Measurements from ENCODE around the gene BMERB1.
"Not testable (repeated sequence)": the region's sequence is repeated elsewhere in the genome, so short reads cannot be mapped to it uniquely, and the experiment has no call there.

The BMERB1 gene

DNA sequence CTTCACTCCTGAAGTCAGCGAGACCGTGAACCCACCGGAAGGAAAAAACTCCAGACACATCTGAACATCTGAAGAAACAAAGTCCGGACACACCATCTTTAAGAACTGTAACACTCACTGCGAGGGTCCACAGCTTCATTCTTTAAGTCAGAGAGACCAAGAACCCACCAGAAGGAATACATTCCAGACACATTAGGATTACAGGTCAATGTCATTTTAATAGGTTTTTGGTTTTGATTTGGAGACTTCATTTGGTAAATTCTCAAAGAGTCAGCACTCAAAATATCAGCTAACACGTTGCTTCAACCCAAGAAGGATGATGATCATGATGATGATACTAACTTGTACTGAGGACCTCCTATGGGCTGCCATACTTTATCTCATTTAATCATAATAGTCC, 7.6 kb upstream of the BMERB1 start:
- DNase-seq, result no peak

DNA sequence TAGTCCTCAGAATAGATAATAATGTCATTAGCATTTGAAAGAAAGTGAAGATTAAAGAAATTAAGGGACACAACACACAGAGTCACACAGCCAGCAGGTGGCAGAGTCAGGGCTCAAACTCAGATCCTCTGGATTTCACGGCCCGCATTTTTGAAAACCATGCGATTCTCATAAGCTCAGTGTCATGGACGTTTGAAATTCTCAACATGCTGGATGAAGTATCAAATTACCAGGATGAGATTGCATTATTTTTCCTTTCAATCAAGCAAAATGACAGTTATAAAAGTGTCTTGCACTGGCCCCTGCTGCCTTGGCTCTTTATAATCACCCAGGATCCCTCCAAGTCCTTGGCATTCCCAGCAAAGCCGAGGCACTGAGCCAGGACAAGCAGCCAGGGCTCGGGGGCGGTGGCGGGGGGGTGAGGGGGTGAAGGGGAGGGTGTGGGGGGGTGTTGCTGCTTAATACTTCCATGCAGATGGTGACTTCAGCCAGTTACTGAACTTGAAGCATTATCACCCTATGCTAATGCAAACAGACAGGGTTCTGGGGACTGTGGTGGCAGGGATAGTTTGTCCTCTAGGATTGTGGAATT, 6.6 kb upstream of the BMERB1 start:
- peak; percentile 64 to 71 for DNase-seq

DNA sequence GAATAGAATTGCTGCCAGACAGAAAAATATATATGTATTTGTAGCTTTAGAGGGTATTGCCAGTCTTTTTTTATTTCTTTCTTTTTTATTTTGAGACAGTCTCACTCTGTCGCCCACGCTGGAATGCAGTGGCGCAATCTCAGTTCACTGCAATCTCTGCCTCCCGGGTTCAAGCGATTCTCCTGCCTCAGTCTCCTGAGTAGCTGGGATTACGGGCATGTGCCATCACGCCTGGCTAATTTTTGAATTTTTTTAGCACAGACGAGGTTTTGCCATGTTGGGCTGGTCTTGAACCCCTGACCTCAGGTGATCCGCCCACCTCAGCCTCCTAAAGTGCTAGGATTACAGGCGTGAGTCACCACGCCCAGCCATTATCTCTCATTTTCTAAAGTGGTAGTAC, 3.5 kb upstream of the BMERB1 start:
- not testable (repeated sequence) for DNase-seq

DNA sequence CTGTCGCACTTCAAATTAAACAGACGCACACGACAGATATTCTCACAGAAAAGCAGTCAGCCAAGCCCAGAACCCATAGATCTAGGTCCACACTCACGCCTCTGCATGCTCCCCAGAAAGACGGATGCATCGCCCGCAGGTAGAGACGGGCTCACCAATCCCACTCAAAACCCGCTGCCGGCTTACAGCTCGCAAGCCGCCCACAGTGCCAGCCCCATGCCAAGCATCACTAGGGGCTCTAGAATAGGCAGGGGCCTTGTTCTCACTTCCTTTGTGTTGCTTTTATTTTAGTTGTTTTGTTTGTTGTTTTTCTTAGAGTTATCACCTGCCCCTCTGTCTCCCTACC, 336 bp upstream of the BMERB1 start:
- no peak for DNase-seq

DNA sequence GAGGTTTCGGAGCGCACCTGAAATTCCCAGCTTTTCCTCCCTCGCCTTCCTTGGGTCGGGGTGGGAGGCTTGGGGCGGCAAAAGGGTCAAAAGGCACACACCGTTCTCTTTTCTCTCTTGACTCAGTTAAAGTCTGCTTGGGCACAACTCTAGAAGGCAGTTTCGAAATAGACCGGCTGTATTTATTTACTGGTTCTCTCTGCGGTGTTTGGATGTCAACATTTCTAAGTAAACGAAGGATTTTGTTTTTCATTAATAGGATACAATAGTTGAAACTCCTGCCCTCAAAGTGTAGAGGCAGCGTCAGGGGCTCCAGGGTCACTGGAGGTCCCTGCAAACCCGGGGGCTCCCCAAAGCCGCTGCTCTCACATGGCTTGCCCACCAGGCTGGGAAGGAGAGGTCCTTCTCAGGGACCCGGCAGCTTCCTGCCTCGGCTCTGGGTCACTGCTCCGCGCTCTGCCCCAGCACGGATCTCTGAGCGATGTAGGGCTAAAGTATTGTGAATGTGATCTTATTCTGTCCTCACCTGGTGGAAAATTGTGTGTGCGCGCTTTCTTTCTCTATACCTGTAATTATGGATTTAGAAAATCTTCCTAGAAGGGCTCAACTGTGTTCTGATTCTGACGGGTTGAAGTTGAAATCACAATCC, 952 bp downstream of the BMERB1 start:
- no peak for DNase-seq

DNA sequence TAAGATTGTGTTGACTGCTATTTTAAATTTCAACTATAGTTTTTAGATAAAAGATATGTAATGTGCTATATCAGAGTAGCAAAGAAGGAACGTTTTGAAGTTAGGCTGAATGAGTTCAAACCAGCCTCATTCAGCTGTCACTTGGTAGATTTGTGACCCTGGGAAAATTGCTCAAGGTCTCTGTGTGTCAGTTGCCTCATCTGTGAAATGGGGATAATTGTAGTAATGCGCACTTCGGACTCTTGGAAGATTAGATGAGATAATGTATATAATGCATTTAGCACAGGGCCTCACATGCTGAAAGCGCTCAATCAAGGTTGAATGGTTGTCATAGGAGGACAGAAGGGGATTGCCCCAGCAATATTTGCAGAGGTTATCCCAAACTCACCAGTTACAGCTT, 4.7 kb downstream of the BMERB1 start:
- no peak for DNase-seq

DNA sequence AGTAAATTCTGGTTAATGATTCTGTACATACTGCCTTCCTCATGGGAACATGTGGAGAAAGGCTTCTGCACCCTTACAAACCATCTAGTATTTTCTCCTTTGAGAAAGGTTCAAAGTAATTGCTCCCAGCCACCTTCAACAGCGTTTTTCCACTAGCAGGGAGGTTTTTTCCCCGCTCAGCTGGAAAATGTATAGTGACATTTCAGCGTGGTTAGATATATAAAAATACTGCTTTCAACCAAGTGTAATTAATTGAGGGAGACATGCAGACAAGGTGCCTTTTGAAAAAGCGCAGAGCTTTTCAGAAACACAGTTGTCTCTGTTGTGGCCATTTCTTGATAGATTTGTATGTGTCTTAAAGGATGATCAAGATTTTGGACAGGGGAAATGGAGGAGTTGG, 5.1 kb downstream of the BMERB1 start:
- no peak for DNase-seq

DNA sequence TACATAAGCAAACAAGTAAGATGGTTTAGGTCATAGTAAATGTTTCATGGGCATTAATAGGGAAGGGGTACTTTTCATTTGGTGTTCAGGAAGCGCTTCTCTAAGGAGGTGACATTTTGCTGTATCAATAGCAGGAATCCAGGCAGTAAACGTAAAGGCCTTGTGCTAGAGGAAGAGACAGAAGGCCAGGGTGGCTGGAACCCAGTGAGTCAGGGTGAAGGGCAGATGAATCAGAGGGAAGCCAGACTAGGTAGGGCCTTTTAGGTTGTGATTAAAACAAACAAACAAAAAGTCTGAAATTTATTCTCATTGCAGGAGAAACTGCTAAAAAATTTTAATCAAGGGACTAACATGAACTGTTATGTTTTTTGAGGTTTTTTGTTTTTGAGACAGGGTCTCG, 6.5 kb downstream of the BMERB1 start:
- no peak for DNase-seq

DNA sequence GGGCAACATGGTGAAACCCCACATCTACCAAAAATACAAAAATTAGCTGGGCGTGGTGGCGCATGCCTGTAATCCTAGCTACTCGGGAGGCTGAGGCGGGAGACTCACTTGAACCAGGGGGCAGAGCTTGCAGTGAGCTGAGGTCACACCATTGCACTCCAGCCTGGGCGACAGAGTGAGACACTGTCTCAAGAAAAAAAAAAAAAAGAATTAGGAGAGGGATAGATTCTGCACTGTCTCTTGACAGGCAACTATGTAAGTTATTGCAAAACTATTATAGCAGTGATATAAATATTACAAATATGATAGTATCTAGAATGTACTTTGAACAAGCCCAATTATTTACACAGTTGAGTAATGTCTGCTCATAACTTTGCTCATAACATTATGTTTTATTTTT, 7.8 kb downstream of the BMERB1 start:
- not testable (repeated sequence) for DNase-seq

DNA sequence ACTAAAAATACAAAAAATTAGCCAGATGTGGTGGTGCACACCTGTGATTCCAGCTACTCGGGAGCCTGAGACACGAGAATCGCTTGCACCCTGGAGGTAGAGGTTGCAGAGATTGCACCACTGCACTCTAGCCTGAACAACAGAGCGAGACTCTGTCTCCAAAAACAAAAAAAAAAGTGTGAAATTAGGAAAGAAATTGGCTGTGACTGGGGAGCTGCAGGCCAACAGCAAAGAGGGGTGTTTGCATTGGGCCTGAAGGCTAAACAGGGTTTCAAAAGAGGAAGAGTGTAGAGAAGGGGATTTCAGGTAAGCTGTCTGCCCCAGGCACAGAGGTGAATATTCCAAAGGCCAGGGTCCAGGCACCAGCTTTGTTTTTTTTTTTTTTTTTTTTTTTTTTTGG, 9.4 kb downstream of the BMERB1 start:
- DNase-seq, result no peak

DNA sequence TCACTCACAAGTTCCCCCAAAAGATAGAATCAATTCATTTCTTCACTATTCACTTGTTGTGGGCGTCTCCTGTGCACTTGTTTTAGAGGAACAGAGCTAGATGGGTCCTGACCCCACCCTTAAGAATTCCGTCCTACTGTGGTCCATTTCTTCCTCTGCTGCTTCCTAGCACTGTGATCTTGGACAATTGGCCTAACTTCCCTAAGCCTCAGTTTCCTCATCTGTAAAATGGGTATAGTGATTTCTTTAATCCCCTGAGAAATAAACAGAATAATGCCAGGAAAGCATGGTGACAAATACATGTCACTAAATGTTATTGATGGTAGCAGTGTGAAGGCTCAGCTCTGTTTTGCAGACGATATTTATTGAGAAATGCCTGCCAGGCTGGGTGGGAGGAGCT, 9.9 kb downstream of the BMERB1 start:
- DNase-seq, result no peak

DNA sequence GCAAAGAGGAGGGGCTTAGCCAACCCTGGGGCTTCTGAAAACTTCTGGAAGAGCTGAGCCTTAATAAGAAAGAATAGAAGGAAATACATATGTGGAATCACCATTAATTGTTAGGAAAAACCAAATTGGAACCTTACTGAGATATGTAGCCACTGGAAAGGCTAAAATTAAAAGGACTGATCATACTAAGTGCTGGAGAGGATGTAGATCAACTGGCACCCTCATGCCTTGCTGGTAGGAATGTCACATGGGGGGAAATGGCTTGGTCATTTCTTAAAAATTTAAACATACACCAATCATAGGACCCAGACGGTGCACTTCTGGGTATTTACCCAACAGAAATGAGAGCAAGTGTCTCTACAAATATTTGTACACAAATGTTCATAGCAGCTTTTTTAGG, 11.1 kb downstream of the BMERB1 start:
- no peak for DNase-seq

DNA sequence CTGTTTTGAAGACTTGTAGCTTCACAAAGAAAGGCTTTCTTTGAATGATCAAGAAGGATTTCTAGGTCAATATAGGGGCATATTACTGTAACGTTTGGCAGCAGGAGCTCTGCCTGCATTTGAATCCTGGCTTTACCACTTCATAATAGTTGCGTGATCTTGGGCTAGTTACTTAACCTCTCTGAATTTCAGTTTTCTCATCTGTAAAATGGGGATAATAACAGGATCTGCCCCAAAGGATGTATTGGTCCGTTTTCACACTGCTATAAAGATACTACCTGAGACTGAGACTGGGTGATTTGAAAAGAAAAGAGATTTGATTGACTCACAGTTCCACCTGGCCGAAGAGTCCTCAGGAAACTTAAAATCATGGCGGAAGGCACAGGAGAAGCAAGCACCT, 12.5 kb downstream of the BMERB1 start:
- DNase-seq, result no peak

DNA sequence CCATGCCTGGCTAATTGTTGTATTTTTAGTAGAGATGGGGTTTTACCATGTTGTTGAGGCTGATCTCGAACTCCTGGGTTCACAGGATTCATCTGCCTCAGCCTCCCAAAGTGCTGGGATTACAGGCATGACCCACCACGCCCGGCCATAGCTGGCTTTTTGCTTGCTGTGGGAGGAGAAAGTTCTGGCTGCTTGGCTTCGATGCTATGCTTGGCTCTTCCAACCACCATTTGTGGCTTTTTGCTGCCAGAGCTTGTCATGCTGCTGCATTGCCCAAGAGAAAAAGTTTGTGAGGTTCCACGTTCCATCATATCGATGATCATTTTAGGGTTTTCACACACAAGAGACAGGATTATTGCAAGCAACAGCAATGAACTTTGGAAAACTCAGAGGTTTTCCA, 16.2 kb downstream of the BMERB1 start:
- DNase-seq, result no peak

DNA sequence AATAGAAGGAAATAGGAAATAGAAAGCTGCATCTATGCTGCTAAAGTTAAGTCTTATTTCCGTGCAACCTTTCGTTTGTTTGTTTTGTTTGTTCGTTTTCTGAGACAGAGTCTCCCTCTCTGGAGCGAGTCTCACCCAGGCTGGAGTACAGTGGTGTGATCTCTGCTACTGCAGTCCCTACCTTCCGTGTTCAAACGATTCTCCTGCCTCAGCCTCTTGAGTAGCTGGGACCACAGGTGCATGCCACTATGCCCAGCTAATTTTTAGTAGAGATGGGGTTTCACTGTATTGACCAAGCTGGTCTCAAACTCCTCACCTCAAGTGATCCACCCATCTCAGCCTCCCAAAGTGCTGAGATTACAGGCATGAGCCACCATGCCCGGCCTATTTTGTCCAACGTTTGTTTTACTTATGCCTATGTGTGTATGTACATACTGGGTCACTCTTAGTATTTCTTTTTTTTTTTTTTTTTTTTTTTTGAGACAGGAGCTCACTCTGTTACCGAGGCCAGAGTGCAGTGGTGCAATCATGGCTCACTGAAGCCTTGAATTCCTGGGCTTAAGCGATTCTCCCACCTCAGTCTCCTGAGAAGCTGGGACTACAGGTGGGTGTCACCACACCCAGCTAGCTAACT, 16.8 kb downstream of the BMERB1 start:
- no peak for DNase-seq

DNA sequence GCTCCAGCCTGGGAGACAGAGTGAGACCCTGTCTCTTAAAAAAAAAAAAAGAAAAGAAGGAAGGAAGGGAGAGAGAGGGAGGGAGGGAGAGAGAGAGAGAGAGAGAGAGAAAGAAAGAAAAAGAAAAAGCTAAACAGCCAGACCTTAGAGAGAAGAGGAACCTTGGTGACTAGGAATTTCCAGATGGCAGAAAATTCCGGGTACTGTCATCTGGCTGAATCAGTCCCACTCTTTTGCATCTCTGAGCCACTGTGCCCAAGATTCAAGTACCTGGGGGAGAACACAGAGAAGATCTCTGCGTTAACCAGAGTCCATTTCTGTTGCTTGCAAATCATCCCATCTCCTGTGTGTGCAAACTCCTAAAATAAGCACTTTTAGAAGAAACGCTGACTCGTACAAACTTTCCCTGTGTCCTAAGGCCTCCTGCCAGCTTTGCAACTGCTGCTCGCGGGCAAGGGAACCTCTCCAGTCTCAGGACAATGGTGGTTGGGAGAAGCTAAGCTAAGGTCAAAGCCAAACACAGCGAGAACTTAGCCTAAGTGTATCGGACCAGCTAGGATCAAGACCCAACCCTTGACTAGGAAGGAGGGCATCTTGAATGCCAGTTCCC, 18.0 kb downstream of the BMERB1 start:
- no peak for DNase-seq

DNA sequence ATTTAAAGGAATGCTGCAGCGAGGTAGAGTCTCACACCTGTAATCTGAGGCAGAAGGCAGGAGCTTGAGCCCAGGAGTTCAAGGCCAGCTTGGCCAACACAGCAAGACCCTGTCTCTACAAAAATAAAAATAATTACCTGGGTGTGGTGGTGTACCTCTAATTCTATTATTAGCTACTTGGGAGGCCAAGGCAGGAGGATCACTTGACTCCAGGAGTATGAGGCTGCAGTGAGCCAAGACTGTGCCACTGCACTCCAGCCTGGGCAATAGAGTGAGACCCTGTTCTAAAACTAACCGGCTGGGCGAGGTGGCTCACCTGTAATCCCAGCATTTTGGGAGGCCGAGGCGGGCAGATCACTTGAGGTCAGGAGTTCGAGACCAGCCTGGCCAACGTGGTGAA, 18.9 kb downstream of the BMERB1 start:
- not testable (repeated sequence) for DNase-seq

DNA sequence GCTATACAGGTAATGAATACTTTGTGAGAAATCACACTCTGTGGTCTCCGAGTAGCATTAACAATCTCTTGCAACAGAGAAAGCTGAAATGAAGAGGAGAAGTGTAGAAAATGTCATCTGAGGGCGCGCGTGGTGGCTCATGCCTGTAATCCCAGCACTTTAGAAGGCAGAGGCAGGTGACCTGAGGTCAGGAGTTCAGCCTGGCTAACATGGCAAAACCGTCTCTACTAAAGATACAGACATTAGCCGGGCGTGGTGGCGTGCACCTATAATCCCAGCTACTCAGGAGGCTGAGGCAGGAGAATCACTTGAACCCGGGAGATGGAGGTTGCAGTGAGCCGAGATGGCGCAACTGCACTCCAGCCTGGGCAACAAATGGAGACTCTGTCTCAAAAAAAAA, 20.5 kb downstream of the BMERB1 start:
- not testable (repeated sequence) for DNase-seq

DNA sequence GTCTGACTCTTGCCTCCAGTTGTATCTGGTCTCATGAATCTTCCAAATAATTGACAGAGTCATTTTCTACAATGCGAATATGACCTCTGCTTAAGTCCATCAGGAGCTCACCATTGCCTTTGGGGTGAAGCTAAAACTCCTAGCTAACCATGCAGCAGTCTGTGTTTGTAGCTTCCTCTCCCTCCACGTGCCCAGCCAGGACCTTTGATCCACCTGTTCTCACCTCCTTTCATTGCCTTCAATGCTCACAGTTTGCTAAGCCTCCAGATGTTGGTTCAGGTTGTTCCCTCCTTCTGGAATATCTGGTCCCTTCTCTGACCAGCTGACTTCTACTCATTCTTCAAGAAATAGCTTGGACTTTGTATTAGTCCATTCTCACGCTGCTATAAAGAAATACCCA, 23.0 kb downstream of the BMERB1 start:
- no peak for DNase-seq

DNA sequence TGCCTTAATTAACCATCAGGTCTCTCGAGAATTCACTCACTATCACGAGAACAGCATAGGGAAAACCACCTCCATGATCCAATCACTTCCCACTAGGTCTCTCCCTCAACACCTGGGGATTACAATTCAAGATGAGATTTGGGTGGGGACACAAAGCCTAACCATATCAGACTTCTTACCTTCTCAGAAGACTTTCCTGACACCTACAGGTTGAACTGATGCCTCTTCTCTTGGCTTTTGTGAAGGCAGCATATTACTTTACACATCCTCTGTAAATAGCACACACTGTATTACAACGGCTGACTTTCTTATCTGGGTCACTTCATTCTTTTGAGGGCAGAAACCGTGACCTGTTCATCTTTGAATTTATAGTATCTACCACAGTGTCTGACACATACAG, 23.6 kb downstream of the BMERB1 start:
- no peak for DNase-seq

DNA sequence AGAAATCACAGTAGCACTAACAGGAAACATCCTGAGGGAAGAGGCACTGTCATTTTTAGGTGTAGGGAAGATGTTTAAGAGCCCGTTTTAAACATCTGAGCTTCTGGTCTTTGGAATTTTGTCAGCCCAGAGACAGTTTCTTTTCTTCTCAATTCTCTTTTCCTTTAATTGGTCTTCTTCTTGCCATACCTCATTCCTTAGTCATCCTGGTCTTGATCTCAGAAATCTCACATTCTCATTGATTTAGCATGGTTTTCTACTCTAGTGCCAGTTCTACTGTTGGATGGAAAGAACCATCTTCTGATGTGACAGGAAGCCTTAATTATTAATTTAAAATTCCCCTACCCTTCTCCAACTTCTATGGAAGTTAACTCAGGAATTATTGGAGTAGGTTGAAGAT, 25.4 kb downstream of the BMERB1 start:
- no peak for DNase-seq

DNA sequence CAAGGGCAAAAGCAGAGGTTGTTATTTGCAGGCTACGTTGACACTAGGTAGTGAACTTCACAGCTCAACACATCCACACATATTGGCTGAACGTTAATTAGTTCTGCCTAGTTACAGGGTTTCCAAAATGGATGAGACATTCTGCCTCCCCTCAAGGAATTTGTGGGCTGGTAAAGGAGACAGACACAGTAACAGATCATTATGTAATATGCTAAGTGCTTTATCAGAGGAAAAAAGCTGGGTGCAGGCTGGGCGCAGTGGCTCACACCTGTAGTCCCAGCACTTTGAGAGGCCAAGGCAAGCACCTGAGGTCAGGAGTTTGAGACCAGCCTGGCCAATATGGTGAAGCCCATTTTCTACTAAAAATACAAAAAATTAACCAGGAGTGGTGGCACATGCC, 26.2 kb downstream of the BMERB1 start:
- DNase-seq, result no peak

DNA sequence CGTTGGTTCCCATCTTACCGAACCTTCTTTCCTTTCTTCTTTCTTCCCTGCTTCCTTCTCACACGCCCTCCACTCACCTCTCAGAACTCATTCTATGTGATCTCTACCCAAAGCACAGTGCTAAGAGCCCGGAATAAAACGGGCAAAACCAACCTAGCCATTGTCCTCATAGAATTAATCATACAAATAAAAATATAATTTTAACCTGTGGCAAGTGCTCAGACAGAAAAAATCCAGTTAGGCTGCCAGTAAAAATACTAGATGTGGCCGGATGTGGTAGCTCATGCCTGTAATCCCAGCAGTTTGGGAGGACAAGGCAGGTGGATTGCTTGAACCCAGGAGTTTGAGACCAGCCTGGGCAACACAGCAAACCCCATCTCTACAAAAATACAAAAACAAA, 27.0 kb downstream of the BMERB1 start:
- DNase-seq, result no peak

DNA sequence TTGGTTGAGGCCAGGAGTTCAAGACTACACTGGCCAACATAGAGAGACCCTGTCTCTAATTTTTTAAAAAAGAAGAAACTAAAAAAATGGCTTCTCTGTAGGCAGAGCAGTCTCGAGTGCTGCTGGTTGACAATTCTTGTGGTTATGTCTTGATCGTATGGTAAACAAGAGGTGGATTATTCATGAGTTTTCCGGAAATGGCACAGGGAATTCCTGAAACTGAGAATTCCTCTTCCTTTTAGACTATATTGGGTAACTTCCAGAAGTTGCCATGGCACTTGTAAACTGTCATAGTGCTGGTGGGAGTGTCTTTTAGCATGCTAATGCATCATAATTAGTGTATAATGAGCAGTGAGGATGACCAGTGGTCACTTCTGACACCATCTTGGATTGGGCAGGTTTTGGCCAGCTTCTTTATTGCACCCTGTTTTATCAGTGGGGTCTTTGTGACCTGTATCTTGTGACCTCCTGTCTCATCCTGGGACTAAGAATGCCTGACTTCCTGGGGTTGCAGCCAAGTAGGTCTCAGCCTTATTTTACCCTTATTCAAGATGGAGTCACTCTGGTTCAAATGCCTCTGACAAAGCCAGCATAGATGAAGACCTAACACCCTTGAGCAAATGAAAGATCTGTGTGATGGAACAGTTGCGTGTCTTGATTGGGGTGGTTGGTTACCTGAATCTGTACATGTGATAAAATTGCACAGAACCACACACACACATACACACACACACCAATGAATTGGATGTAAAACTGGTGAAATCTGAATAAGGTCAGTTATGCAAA, 30.2 kb downstream of the BMERB1 start:
- DNase-seq, result no peak
